Keratinocyte (primary cell): ENCODE data around the gene JDP2. TPM values are rescaled to one million over a fixed set of nuclear protein-coding genes. Genes with fewer than 3 reads are reported as not detected.
A peak's percentile ranks its signal among the peaks of the same experiment; 100 is the strongest.

ENCODE experiments used
- DNase-seq: peaks from one replicate; pipeline ENCODE4 v3.0.0-alpha.2; 2011; ENCODE audit warnings: low read depth, missing footprints, low spot score
- FAIRE-seq: peaks from 2 replicates; lab custom pipeline; 2011; peaks lifted over from hg19 to GRCh38; lab: Jason Lieb, UNC
- H2AFZ ChIP-seq: 2 replicates; pipeline ENCODE4 v1.6.0; 2012; ENCODE audit warnings: low read length, control low read depth, inconsistent platforms; ENCODE audit not compliant: control insufficient read depth
- H3K27ac ChIP-seq: 2 replicates; pipeline ENCODE4 v1.5.1; 2011; ENCODE audit warnings: low read length; ENCODE audit not compliant: control insufficient read depth, insufficient read depth
- H3K27me3 ChIP-seq: 3 replicates; pipeline ENCODE4 v1.6.0; 2011; ENCODE audit warnings: low read length; ENCODE audit not compliant: control insufficient read depth, insufficient read depth; ENCODE audit errors: extremely low read depth
- H3K36me3 ChIP-seq, 2 experiments: 2 replicates in 1 of 2; 3 replicates in 1 of 2; pipeline ENCODE4 v1.5.1; 2011; ENCODE audit warnings: low read length in 2 of 2, mild to moderate bottlenecking in 1 of 2; ENCODE audit not compliant: control insufficient read depth in 2 of 2, insufficient read depth in 2 of 2; ENCODE audit errors: extremely low read depth in 1 of 2
- H3K4me1 ChIP-seq: 3 replicates; pipeline ENCODE4 v1.5.1; 2011; ENCODE audit warnings: low read length; ENCODE audit not compliant: control insufficient read depth, insufficient read depth; ENCODE audit errors: extremely low read depth
- H3K4me2 ChIP-seq: 3 replicates; pipeline ENCODE4 v1.6.0; 2011; ENCODE audit warnings: low read depth, low read length; ENCODE audit not compliant: control insufficient read depth, insufficient read depth; ENCODE audit errors: extremely low read depth
- H3K4me3 ChIP-seq, 3 experiments: fragments of 200-600 bp in 1 of 3; sonication (generic) in 1 of 3; 2 replicates in 2 of 3; 3 replicates in 1 of 3; pipeline ENCODE4 v1.5.1; 2011 to 2016; ENCODE audit warnings: low read length in 3 of 3, mild to moderate bottlenecking in 3 of 3, control low read depth in 2 of 3, inconsistent platforms in 1 of 3, low read depth in 1 of 3, mixed read lengths in 1 of 3, mixed run types in 1 of 3, moderate library complexity in 1 of 3; ENCODE audit not compliant: control insufficient read depth in 2 of 3, insufficient read depth in 2 of 3; ENCODE audit errors: extremely low read depth in 1 of 3
- H3K79me2 ChIP-seq: 2 replicates; pipeline ENCODE4 v1.6.0; 2012; ENCODE audit warnings: low read length; ENCODE audit not compliant: control insufficient read depth, insufficient read depth
- H3K9ac ChIP-seq: 3 replicates; pipeline ENCODE4 v1.6.0; 2011; ENCODE audit warnings: low read length; ENCODE audit not compliant: control insufficient read depth, insufficient read depth; ENCODE audit errors: extremely low read depth
- H3K9me1 ChIP-seq: 3 replicates; pipeline ENCODE4 v1.6.0; 2011; ENCODE audit warnings: low read length; ENCODE audit not compliant: control insufficient read depth, insufficient read depth; ENCODE audit errors: extremely low read depth
- H3K9me3 ChIP-seq: 2 replicates; pipeline ENCODE4 v1.5.1; 2012; ENCODE audit warnings: low read depth, low read length; ENCODE audit not compliant: control insufficient read depth
- H4K20me1 ChIP-seq: 3 replicates; pipeline ENCODE4 v1.6.0; 2011; ENCODE audit warnings: low read length; ENCODE audit not compliant: control insufficient read depth, insufficient read depth; ENCODE audit errors: extremely low read depth
- EZH2 ChIP-seq: IDR thresholded peaks from one replicate; pipeline ENCODE4 v1.6.1; 2012; ENCODE audit warnings: inconsistent platforms, mild to moderate bottlenecking, low read length, moderate library complexity
- dilution Hi-C: fragments of 300-500 bp; cut with MboI; formaldehyde crosslinking; loops from one replicate; pipeline ENCODE4 v1.7.0; 2020; ENCODE audit warnings: low sequenced_read_pairs; ENCODE audit not compliant: extremely low pct_ligation_motif_present
- polyA plus RNA-seq, 5 experiments: library from polyadenylated mRNA; depleted of rRNA in 3 of 5; stranded (reverse) in 3 of 5; stranded (forward) in 1 of 5; unstranded in 1 of 5; fragments of >200 nt; gene quantifications; 1 replicate in 1 of 5; 2 replicates in 3 of 5; 3 replicates in 1 of 5; pipeline versions ENCODE4 v1.2.1 to v1.2.3, GENCODE V29; 2011 to 2012; ENCODE audit warnings: missing spikeins in 2 of 5, low read depth in 1 of 5, low replicate concordance in 1 of 5
- TF ChIP-seq, protein P1 (sequence below), 3 experiments: IDR thresholded peaks in 1 of 3; conservative IDR thresholded peaks in 1 of 3; optimal IDR thresholded peaks in 1 of 3; 2 replicates in 2 of 3; 3 replicates in 1 of 3; pipeline versions ENCODE3 to v1.5.1; 2011; ENCODE audit warnings: low read length in 3 of 3, mild to moderate bottlenecking in 3 of 3, moderate library complexity in 2 of 3, control low read depth in 1 of 3, inconsistent platforms in 1 of 3; ENCODE audit not compliant: insufficient read depth in 2 of 3; ENCODE audit errors: extremely low read depth in 1 of 3

The JDP2 gene
- polyA plus RNA-seq, 1 donor (not counting 4 experiments of a cell fraction or from before 2014, with no cell fraction given) = 13.5 TPM

DNA sequence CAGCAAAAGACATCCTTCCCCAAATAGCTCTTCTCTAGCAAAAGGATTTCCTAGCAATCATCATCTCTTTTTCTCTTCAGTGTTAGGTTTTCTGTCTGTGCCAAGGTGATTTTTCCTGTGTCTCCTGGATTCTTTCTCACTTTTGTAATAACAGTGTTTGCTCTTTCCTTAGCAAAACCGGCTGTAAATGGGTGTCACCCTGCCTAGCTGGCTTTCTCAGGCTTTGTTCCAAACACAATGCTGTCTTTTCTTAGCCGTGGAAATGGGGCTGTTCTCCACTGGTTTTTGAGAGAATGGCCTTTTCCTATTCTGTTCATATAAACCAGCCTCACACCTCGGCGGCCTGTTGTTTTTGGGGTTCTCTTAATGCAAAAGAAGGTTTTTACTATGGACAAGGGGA, 21.9 kb downstream of the JDP2 start:
- Histone ChIP-seq H2AFZ (no peak overlapping the region), H3K9me1 (no peaks in the 10 kb centered on the region), H3K4me2 (no peak overlapping the region), H3K9me3 (no peaks in the 10 kb centered on the region), H3K9ac (no peak overlapping the region), H3K27me3 (no peaks in the 10 kb centered on the region), H3K36me3 (peaks cover 0 to 13% of the 10 kb centered on the region in 2 experiments), H3K4me1 (peaks cover 30% of the 10 kb centered on the region), H3K4me3 (no peak overlapping the region), H4K20me1 (peaks cover 9% of the 10 kb centered on the region), H3K79me2 (no peaks in the 10 kb centered on the region), H3K27ac (no peak overlapping the region)
- FAIRE-seq = no peak
- dilution Hi-C loops = no loop called here
- no peak for TF ChIP-seq EZH2
- TF ChIP-seq, protein P1, sequence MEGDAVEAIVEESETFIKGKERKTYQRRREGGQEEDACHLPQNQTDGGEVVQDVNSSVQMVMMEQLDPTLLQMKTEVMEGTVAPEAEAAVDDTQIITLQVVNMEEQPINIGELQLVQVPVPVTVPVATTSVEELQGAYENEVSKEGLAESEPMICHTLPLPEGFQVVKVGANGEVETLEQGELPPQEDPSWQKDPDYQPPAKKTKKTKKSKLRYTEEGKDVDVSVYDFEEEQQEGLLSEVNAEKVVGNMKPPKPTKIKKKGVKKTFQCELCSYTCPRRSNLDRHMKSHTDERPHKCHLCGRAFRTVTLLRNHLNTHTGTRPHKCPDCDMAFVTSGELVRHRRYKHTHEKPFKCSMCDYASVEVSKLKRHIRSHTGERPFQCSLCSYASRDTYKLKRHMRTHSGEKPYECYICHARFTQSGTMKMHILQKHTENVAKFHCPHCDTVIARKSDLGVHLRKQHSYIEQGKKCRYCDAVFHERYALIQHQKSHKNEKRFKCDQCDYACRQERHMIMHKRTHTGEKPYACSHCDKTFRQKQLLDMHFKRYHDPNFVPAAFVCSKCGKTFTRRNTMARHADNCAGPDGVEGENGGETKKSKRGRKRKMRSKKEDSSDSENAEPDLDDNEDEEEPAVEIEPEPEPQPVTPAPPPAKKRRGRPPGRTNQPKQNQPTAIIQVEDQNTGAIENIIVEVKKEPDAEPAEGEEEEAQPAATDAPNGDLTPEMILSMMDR (optimal IDR thresholded peaks at IDR 0.05 in 1 of 3, IDR thresholded peaks at IDR 0.05 in 1 of 3, conservative IDR thresholded peaks at IDR 0.05 in 1 of 3; ENCODE audit: extremely low read depth in 1 of 3, insufficient read depth in 2 of 3, low read length in 3 of 3) = no peak
- DNase-seq = no peak

DNA sequence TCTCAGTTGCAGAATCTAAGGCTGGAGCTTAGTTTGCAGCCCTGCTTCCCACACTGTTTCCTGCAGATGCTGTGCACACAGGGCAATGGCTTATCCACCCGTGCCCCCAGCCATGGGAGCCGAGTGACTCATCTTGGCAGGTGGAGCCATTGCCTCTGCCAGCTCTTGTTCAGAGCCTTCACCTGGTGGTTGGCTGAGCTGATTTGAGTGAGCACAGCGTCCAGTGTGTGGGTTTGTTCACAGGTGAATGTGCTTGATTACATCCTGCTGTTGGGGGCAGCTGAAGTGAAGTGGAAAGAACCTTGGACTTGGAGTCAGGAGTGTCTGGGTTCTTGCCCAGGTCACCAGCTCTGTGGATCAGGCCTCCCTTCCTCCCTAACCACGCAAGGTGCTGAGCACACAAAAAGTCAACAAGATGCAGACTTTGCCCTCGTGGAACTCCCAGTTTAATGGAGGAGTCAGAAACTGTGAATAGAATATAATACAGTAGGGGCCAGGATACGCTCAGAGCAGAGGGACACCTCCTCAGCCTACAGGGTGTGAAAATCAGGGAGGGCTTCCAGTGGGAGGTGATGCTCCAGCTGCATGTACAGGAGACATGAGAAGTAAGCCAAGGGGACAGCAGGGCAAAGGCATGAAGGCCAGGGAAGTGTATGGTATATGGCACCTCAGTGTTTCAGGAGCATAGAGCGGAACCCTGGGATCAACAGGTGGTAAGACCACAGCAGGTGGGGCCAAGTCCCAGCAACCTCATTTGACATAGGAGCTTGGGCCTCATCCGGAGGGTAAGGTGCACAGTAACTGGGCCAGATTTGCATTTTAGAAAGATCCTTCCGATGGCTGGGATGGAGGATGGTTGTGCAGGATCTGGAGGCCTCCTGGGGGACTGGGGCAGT, 22.8 kb downstream of the JDP2 start:
- Histone ChIP-seq H3K4me2 (peak overlapping the region; percentile 31), H3K4me1 (peaks cover 30% of the 10 kb centered on the region), H3K4me3 (no peak overlapping the region), H3K9ac (no peak overlapping the region), H3K27me3 (no peaks in the 10 kb centered on the region), H2AFZ (no peak overlapping the region), H3K79me2 (no peaks in the 10 kb centered on the region), H3K9me3 (no peaks in the 10 kb centered on the region), H3K36me3 (peaks cover 0 to 9% of the 10 kb centered on the region in 2 experiments), H3K27ac (no peak overlapping the region), H4K20me1 (peaks cover 9% of the 10 kb centered on the region), H3K9me1 (no peaks in the 10 kb centered on the region)
- TF ChIP-seq, protein P1 (optimal IDR thresholded peaks at IDR 0.05 in 1 of 3, IDR thresholded peaks at IDR 0.05 in 1 of 3, conservative IDR thresholded peaks at IDR 0.05 in 1 of 3; ENCODE audit: extremely low read depth in 1 of 3, insufficient read depth in 2 of 3, low read length in 3 of 3) = peak in 1 of 3 experiments; percentile 16
- no peak for TF ChIP-seq EZH2
- dilution Hi-C loops = no loop called here
- FAIRE-seq (peak; percentile 86), DNase-seq (peak; percentile 30)
